ENCODE results near the gene ALOX5AP.

Gene ALOX5AP

GRCh38 chr13:30799356-30799824 is 64.0 kb downstream of the ALOX5AP start:
- DNase-seq = peak; percentile 28

- DNase-seq = no peak
These were observed 64.8 kb downstream of the ALOX5AP start for GRCh38 chr13:30800107-30800506.

DNA sequence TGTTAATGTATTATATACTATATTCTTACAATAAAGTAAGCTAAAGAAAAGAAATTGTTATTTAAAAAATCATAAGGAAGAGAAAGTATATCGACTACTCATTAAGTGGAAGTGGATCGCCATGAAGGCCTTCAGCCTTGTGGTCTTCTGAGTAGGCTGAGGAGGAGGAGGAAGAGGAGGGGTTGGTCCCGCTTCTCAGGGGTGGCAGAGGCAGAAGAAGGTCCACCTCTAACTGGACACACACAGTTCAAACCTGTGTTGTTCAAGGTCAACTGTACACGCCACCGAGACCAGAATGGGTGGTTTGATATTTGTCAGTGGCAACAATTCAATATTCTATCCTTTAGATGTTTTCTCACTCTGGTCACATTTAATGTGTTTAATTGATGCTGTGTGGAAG is 67.2 kb downstream of the ALOX5AP start:
- DNase-seq = no peak

GRCh38 chr13:30802953-30803478 is 67.7 kb downstream of the ALOX5AP start:
- peak; percentile 76 for DNase-seq

DNA sequence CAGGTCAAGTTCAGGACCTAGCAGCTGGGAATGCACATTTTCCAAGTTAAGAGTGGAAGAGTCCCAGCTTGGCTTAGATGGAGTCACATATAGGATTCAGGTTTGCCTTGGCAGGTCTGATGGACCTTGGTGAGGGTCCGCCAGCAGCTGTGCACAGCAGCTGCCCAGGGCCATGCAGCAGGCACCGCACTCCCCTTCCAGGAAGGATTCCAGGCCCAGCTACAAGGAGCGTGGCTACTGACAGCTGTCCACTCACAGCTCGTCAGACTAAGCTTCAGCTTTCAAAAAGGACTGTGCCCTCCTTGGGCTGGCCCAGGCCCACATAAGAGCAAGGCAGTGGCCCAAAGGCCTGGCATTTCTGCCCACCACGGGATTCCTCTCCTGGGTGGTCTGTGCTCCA is 68.4 kb downstream of the ALOX5AP start:
- DNase-seq = no peak

DNA sequence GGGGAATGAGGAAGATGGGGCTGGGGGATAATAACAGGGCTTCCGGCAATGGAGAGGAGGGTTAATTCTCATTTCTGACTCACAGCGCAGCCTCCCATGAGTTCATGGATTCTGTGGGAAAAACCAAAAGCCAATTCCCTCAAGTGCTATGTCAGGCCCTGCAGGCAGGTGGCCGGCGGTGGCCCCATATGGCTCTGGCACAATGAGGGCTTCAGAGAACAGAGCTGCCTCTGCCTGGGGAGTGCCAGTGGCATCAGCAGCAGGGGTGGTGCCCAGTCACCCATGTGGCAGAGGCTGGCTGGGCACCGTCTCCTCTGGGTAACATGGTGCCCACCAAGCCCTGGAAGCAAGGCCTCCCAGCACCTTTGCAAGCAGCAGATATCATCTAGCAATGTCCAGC is 69.1 kb downstream of the ALOX5AP start:
- DNase-seq = no peak

- no peak for DNase-seq
These were observed 69.8 kb downstream of the ALOX5AP start for GRCh38 chr13:30805132-30805537.

- DNase-seq = peak; percentile 27
These were observed 70.3 kb downstream of the ALOX5AP start for GRCh38 chr13:30805603-30806011.

- peak; percentile 77 for DNase-seq
These were observed 71.4 kb downstream of the ALOX5AP start for GRCh38 chr13:30806784-30807183.

GRCh38 chr13:30807392-30807791 is 72.0 kb downstream of the ALOX5AP start:
- DNase-seq = no peak

DNA sequence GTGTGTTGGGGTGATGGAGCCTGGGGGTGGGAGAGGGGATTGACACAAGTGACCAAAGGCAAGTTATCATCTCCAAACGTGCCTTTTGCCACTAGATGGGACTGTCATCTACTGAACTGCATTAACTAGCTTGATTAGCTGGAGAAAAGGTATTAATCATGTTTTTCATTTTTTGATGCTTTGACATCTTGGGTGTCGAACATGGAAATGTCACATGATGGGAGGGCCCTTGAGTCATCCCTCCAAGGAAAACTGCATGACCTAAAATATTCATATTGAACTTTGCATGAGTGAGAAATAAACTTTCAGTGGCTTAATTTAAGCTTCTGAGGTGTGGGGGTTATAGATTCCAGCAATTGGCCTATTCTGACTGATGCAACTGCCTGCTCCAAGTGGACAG is 73.3 kb downstream of the ALOX5AP start:
- DNase-seq = peak; percentile 32

DNA sequence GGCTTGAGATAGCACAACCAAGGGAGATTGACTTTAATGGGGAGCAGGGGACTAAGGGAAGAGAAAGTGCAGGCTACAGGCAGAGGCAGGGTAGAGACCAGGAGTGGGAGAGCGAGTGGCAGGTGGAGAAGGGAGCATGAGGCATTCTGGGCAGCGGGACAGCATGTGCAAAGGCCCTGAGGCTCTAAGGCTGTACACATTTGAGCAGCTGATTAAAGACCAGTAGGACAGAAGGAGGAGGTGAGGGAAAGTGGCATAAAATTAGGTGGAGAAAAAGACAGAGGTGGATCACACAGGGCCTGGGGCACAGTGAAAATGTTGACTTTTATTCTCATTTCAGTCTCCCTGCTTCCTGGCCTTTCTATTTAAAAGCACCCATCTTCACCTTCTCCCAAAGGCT is 74.4 kb downstream of the ALOX5AP start:
- no peak for DNase-seq

DNA sequence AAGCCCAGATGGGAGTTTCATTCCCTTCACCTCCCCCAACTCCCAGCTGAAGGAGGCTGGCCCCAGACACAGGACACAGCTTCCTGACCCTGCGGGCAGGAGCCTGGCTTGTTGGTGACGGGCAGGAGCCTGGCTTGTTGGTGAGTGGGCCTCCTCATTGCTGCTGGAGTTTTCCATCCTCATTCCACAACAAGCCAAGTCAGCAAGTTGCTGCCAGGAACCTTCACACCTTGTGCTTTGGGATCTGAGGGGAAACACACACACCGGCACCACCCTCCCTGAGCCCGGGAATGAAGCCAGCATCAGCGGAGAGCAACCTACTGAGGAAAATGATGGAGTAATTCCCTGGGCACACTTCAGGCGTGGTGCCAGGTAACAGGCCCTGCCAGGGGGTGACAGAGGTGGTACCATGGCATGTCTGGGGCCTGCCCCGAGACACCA is 74.9 kb downstream of the ALOX5AP start:
- DNase-seq = no peak

GRCh38 chr13:30810801-30811200 is 75.5 kb downstream of the ALOX5AP start:
- no peak for DNase-seq

Measured in fibroblast of skin of abdomen (primary cell).